Activated CD8-positive, alpha-beta memory T cell treated with anti-CD3 and anti-CD28 coated beads for 48 hours (primary cell): ENCODE data around the gene MADCAM1.

Experiments
- DNase-seq, 3 experiments: peaks; one replicate each; pipeline ENCODE4 v3.0.0-alpha.2; 2020; ENCODE audit warnings: low read depth in 2 of 3, low spot score in 2 of 3

Gene MADCAM1

DNA sequence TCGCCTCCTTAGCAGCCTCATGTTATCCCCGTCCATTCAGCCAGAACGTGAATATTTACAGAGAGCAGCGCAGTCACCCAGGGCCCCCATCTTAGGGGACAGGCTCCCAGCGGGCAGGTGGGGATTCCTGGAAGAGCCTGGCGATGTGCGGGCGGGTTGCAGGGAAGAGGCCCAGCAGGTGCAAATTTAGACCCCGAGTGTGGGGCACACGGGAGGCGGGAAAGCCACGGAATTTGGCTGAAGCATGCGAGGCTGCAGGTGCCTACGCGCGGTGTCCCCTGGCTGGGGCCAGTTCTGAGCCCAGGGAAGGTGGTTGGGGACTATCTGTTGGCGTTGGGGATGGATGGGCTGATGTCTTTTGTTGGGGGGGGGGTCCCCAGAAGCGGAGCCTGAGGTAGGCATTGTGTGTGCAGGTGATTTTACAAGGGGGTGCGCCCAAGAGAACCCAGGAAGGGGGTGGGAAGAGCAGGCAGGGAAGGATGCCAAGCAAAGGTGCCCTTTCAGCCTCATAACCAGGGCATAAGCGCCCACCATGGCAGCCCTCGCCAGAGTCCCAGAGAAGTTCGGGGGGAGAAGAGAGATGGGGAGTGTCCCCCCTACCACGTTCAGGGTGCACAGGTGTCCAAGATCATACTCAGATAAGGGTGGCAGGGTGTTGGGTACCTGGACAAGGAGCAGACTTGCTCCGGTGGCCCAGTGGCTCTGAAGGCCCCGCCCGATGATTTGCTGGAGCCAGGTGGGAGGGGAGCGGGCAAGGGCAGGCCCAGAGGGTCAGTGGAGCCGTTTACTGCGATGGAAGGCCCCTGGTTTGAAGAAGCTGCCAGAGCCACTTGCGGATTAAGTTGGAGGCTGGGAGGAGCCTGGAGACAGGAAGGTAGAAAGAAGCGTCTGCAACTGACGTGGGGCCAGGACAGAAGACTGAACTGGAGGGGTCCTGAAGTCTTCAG lies 12.2 kb downstream of the MADCAM1 start:
- DNase-seq = no peak

DNA sequence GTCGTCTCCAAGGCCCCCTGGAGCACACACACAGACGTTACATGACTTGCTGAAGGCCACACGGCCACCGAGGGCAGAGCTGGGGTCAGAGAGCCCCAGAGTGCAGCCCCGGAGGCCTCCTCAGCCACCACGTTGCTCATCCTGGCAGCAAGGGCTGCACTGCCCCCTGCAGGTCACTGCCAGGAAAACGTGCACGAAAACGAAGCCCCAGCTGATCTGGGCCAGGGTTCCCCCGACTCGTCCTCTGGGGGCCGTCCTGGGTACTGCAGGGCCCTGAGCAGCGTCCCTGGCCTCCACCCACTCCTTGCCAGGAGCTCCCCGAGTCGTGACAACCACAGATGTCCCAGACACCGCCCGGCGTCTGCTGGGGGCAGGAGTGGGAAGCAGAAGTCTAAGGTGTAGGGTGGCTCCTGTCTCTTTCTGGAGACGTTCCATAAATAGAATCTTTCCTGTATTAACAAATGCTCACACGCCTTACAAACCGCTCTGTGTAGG lies 14.4 kb downstream of the MADCAM1 start:
- DNase-seq = peak; percentile 86 to 93 (median 87)

DNA sequence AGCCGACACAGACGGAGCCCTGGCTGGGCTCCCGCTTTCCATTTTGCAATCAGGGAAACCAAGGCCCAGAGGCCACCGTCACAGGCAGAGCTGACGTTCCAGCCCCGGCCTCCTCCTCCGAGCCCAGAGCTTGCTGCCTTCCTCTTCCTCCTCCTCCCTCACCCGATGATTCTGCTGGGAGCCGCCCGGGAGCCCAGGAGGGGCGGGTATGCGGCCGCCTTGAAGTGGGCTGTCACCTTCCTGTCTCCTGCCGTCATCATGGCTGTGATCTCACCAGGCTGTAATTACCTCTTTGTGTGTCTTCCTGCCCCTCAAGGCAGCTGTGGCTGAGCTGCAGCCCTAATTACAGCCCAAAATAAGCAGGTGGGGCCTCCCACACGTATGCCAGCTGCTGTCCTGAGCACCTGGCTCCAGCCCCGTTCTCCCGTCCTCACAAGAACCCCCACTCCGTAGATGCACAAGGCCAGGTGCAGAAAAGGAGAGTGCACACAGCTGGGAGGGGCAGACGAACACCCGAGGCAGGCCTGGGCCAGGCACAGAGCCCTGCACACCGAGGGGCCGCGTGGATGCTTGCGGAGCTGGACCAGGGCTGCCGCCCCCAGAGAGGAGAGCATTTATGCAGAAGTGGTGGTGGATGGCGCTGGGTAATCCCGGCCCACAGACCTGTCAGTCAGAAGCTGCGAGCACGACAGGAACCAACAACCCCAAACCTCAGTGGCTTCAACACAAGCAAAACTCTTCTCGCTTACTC lies 15.0 kb downstream of the MADCAM1 start:
- peak; percentile 38 to 62 (median 48) for DNase-seq

DNA sequence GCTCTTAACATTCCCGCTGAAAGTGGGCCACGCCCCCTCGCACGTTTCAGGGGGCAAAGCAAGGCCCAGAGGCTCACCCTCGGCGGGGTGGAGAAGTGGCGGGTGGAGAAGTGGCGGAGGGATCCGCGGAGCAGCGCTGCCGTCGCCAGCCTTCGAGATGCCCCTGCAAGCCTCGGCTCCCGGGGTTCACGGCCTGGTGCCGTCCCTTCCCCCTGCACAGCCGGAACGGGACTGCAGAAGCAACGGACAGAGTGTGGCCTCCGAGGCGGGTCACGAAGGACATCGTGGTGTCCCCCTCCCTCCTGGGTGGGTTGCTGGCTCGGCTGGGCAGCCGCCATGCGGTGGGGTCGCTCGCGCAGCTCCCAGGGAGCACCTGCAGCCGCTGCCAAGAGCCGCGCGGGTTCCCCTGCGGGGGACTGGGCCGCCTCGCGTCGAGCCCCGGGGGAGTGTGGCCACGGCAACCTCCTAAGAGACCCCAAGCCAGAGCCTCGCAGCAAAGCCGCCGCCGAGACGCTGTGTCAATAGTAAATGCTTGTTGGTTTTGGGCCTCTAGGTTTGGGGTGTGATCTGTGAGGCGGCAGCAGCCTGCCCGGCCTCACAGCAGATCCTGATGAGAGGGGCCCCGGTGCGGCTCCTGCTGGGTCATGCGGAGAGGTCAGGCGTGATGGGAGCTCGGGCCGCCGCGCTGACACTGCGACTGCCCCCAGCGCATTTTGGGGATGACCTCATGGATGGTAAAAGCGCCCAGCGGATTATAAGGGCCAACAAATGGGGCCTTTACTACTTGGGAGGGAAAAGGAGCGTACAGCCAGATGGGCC lies 16.5 kb downstream of the MADCAM1 start:
- no peak for DNase-seq

DNA sequence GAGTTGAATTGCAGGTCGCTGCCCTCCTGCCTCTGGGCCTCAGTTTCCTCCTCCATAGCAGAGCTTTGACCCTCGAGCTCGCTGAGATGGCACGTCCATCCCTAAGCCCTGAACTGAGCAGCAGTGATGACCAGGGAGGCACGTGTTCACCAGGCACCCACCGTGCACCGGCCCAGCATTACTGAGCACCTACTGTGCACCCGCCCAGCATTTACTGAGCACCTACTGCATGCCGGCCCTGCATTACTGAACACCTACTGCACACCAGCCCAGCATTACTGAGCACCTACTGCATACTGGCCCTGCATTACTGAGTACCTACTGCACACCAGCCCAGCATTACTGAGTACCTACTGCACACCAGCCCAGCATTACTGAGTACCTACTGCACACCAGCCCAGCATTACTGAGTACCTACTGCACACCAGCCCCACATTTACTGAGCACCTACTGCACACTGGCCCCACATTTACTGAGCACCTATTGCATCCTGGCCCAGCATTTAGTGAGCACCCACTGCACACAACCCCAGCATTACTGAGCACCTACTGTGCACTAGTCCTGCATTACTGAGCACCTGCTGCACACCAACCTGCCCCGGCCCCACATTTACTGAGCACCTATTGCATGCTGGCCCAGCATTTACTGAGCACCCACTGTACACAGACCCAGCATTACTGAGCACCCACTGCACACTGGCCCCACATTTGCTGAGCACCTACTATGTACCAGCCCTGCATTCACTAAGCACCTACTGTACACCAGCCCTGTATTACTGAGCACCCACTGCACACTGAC lies 17.3 kb downstream of the MADCAM1 start:
- no peak for DNase-seq

DNA sequence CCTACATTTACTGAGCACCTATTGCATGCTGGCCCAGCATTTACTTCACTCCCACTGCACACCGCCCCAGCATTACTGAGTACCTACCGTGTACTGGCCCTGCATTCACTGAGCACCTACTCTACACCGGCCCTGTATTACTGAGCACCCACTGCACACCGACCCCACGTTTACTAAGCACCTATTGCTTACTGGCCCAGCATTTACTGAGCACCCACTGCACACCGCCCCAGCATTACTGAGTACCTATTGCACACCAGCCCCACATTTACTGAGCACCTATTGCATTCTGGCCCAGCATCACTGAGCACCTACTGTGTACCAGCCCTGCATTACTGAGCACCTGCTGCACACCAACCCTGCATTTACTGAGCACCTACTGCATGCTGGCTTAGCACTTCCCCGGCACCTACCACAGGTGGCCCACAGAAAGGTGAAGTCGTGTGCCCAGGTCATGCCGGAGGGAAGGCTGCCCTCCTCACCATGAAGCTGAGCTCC lies 17.9 kb downstream of the MADCAM1 start:
- DNase-seq = no peak

DNA sequence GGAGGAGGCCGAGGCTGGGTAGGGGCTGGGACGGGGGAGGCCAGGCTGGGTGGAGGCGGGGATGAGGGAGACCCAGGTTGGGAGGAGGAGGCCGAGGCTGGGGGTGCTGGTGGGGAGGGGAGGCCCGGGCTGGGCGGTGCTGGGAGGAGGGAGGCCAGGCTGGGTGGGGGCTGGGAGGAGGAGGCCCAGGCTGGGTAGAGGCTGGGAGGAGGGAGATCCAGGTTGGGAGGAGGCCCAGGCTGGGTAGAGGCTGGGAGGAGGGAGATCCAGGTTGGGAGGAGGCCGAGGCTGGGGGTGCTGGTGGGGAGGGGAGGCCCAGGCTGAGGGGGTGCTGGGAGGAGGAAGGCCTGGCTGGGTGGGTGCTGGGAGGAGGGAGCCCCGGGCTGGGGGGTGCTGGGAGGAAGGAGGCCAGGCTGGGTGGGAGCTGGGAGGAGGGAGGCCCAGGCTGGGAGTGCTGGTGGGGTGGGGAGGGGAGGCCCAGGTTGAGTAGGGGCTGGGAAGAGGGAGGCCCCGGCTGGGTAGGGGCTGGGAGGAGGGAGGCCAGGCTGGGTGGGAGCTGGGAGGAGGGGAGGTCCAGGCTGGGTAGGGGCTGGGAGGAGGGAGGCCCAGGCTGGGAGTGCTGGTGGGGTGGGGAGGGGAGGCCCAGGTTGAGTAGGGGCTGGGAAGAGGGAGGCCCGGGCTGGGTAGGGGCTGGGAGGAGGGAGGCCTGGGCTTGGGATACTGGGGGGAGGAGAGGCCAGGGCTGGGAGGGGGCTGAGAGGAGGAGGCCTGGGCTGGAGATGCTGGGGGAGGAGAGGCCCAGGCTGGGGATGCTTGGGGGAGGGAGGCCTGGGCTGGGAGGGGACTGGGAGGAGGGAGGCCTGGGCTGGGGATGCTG lies 21.7 kb downstream of the MADCAM1 start:
- DNase-seq = no peak

DNA sequence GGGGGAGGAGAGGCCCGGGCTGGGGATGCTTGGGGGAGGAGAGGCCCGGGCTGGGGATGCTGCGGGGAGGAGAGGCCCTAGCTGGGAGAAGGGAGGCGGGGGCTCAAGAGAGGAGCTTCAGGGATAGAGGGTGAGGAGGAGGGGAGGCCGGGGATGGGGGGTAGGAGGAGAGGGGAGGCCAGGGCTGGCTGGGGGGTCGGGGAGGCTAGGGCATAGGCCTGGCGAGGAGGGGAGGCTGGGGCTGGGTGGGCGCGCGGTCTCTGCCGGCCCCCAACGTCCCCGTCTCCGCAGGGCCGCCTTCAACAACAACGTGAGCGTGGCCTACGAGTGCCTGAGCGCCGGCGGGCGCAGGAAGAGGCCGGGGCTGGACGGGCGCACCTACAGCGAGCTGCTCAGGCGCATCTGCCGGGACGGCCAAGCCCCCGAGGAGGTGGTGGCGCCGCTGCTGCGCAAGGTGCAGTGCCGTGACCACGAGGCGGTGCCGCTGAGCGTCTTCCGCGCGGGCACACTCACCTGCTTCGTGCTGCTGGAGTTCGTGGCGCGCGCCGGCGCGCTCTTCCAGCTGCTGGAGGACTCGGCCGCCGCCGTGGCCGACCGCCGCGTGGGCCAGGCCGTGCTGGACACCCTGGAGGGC lies 22.4 kb downstream of the MADCAM1 start:
- no peak for DNase-seq

DNA sequence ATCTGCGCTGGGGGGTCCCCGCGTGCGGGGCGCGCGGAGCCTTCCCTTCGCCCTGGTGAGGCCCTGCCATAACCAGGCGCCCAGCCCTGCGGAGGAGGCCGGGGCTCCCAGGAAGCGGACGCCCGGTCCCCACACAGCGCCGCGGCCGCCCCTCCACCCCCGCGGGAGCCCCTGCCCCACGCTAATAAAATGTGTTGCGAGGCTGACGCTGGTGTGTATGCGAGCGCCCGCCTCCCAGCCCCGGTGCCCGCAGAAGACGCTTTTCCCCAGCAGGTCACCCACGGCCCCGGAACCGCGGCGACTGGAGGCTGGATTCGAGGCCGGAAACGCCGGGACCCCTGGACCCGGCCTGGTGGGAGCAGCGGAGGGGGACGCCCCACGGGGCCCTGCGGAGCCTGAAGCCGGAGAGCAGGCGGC lies 23.2 kb downstream of the MADCAM1 start:
- no peak for DNase-seq

DNA sequence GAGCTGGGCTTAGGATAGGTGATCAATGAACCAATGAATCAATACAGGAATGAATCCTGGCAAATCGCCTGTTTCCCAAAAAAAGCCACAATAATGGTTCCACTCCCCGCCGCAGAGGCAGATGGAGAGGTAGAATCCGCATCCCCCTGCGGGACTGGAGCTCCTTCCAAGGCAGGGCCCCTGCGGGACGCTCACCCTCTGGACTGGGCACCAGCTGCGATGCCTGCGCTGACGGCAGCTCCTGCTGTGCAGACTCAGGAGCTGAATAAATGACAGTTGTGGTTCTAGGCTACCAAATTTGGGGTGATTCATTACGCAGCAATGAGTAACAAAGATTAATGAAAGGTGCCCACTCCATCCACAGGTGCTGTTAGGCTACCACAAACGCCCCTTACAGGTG lies 26.4 kb downstream of the MADCAM1 start:
- no peak for DNase-seq

DNA sequence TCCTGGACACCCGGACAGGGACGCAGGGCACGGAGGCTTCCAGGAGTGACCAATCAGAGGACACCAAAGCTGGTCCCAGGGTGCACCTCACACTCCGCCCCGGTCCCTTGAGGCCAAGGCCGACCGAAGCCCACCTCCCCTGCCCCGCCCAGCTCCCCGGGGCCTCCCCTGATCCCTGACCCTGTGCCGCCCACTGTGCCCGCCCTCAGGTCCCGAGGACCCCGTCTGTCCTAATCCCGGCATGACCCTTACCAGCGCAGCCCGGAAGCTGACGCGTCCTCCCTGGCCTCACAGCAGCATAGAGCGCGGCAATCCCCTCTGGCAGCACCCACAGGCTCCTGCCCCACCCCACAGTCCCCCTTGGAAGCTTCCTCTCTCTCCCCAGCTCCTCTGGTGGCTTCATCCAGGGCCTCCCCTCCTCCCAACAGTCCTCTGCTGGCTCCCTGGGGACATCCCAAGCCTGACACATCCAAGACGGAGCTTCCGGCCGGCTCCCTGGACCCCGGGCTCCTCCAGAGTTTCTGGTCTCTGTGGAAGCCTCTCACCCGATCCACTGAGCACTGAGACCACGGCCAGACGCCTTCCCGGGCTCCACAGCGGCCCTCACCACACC lies 27.9 kb downstream of the MADCAM1 start:
- DNase-seq = no peak

DNA sequence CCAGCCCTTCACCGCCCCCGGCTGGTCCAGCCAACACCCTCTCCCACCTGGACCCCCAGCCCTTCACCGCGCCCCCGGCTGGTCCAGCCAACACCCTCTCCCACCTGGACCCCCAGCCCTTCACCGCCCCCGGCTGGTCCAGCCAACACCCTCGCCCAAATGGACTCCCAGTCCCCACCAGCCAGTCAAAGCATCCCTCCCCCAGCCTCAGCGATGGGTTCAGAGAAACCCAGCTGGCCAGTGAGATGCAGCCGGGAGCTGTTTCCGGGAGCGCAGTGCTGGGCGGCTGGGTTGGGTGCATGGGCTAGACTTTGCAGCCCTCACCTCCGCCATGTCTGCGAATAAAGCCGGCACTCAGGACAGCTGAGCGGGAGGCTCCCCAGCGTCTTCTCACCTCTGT lies 28.7 kb downstream of the MADCAM1 start:
- DNase-seq = no peak

DNA sequence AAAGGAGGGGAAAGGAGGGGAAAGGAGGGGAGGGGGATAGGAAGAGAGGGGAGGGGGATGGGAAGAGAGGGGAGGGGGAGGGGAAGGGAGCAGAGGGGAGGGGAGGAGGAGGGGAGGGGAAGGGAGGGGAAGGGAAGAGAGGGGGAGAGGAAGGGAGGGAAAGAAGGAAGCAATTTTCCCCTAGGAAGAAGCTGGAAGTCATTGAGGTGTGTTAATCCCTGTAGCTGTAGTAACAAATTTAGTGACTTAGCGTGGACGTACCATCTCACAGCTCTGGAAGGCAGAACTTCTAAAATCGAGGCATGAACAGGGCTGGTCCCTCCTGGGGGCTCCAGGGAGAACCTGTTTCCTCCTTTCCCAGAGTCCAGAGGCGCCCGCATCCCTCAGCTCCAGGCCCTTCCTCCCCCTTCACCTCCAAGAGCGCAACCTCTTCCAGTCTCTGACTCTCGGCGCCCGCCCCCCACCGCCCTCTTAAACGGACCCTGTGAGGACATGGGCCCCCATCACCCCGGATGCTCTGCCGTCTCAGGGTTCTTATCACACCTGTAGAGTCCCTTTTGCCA lies 29.7 kb downstream of the MADCAM1 start:
- DNase-seq = no peak

DNA sequence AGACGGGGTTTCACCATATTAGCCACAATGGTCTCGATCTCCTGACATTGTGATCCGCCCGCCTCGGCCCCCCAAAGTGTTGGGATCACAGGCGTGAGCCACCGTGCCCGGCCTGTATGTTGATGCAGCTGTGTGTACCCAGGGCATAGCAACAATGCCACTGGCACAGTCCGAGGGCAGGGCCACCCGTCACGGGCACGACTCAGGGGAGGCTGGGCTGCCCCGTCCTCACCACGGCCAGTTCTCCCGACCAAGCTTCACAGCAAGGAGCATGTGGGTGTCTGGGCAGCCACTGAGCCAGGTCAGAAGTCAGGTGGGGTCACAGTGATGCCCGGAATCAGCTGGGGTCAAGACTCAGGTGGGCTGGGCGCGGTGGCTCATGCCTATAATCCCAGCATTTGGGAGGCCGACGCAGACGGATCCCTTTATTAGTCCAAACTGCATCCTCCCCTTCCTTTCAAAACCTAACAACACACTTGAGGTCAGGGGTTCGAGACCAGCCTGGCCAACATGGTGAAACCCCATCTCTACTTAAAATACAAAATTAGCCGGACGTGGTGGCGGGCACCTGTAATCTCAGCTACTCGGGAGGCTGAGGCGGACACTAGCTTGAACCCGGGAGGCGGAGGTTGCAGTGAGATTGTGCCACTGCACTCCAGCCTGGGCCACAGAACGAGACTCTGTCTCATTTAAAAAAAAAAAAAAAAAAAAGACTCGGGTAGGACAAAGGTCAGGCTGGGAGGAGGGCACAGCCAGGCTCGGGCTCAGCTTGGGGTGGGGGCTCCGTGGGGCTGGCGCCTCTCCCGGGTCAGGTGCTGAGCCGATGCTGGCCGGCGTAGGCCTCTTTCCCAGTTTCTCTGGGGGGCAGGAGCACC lies 34.1 kb downstream of the MADCAM1 start:
- DNase-seq = no peak

DNA sequence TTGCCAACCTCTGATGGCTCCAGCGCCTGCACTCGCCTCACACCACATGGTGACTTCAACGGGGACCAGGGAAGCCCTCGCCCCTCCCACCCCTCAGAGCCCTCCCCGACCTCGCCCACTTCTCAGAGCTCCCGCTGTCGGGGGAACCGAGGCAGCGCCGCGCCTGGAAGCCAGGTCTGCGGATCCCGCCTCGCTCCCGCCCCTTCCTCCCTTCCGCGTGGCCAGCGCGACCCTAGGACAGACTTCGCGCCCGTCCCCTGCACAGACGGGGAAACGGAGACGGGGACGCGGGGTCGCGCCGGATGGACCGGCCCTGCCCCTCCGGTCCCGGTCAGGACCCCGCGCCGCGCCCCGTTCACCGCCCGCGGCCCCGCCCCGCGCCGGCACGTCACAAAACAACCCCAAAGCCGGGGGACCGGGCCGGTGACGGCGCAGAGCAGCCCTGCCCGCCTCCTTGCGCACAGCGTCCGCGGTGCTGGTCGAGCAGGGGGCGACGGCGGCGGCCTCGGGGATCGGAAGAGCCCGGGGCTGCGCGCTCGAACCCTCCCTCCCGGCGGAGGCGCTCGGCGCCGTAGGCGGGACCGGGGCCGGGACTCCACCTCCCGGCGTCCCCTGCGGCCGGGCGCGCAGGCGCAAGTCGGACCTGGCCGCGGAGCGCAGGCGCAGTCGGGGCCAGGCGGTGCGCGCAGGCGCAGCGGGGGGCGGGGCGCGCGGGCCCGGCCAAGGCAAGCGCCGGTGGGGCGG lies 34.9 kb downstream of the MADCAM1 start:
- DNase-seq = peak; percentile 56 to 81 (median 80)
